Measurements from ENCODE around the gene STX17. TPM values are rescaled to one million over a fixed set of nuclear protein-coding genes. Genes with fewer than 3 reads are reported as not detected.

Gene STX17
- total RNA-seq, 1 experiment from 2014 or later = 21.4 TPM

DNA sequence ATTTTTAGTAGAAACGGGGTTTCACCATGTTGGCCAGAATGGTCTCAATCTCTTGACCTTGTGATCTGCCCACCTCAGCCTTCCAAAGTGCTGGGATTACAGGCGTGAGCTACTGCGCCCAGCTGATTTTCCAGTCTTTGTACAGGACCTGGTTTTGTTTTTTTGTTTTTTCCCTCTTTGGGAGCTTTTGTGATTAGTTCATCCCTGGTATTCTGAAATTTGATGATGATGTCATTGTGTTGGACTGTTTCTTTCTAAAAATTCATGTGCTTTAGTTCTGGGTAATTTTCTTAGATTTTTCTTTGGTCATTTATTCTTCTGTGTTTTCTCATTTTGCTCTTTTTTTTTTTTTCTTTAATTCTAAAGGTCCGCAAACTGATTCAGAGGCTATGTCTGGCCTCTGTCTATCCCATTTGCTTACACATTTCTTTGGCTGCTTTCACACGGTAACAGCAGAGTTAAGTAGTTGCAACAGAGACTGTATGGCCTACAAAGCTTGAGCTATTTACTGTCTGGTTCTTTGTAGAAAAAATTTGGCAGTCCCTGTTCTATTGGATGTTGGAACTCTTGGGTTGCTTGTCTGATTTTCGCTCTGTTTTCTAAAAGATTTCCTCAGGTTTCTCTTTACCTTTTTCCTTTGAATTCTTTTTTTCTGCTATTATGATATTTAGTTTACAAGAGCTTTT lies 24.8 kb downstream of the STX17 start:
- Histone ChIP-seq H3K9me3 (ENCODE audit: low read length) (no peaks in the 10 kb centered on the region), H3K4me1 (ENCODE audit: low read length) (no peaks in the 10 kb centered on the region), H2AFZ (ENCODE audit: low read length) (no peak overlapping the region), H4K20me1 (ENCODE audit: insufficient read depth, low read depth, low read length) (no peaks in the 10 kb centered on the region), H3K4me3 (ENCODE audit: low read length) (no peak overlapping the region), H3K27me3 (ENCODE audit: low read length) (no peaks in the 10 kb centered on the region), H3K36me3 (ENCODE audit: insufficient read depth, low read length) (0 out of 2 replicates have a peak, but pooled peaks cover 4% of the 10 kb centered on the region), H3K79me2 (ENCODE audit: low read length) (no peaks in the 10 kb centered on the region; the same call in 1 of the 2 replicates), H3K9ac (ENCODE audit: low read length) (no peak overlapping the region), H3K4me2 (ENCODE audit: low read depth, low read length, poor library complexity, severe bottlenecking) (no peak overlapping the region), H3K9me2 (replicated peaks; ENCODE audit: insufficient read depth, low read length) (no peaks in the 10 kb centered on the region), H3K27ac (ENCODE audit: low read length) (no peak overlapping the region)
- no peak for DNase-seq

DNA sequence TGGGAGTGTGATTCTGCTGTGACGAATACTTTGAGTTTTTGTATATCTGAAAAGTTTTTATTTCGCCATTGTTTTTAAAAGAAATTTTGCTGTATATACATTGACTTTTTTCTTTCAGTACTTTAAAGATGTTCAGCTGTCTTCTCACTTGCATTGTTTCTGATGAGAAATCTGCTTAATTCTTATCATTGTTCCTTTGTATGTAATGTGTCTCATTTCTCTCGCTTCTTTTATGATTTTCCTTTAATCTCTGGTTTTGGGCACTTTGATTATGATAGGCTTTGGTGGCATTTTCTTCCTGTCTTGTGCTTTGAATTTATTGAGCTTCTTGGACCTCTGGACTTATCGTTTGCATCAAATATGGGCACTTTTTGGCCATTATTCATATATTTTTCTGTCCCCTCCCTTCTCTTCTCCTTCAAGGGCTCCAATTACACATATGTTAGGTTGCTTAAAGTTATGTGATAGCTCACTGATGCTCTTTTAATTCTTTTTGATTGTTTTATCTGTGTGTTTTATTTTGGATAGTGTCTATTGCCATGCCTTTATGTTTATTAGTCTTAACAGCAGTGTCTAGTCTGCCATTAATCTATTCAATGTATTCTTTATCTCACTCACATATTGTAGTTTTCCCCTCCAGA lies 30.6 kb downstream of the STX17 start:
- Histone ChIP-seq H3K4me1 (ENCODE audit: low read length) (no peaks in the 10 kb centered on the region), H3K79me2 (ENCODE audit: low read length) (no peaks in the 10 kb centered on the region; the same call in none of the 2 replicates), H3K9me2 (replicated peaks; ENCODE audit: insufficient read depth, low read length) (no peaks in the 10 kb centered on the region), H4K20me1 (ENCODE audit: insufficient read depth, low read depth, low read length) (no peaks in the 10 kb centered on the region), H3K4me2 (ENCODE audit: low read depth, low read length, poor library complexity, severe bottlenecking) (no peak overlapping the region), H3K27me3 (ENCODE audit: low read length) (no peaks in the 10 kb centered on the region), H3K9ac (ENCODE audit: low read length) (no peak overlapping the region), H2AFZ (ENCODE audit: low read length) (no peak overlapping the region), H3K9me3 (ENCODE audit: low read length) (no peaks in the 10 kb centered on the region), H3K36me3 (ENCODE audit: insufficient read depth, low read length) (0 out of 2 replicates have a peak, but pooled peaks cover 6% of the 10 kb centered on the region), H3K4me3 (ENCODE audit: low read length) (no peak overlapping the region), H3K27ac (ENCODE audit: low read length) (no peak overlapping the region)
- DNase-seq = no peak

DNA sequence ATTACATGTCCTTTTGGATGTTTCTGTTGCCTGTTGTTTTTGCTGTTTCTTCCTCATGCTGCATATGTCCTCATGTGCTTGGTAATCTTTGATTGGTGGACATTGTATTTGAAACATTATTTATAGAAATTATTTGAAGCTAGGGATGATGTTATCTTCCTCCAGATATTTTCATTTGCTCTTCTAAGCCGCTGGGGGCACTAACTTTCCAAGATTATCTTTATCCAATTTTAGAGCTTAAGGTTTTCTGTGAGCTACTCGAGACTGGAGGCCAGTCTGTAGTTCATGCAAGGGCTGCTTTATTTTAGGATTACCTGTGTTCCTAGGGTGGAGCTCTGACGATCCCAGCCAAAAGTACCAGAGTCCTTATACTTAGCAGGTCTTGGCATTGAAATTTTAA lies 40.9 kb downstream of the STX17 start:
- no peaks in the 10 kb centered on the region for H3K9me2 ChIP-seq (replicated peaks; ENCODE audit: insufficient read depth, low read length)
- H3K79me2 ChIP-seq (ENCODE audit: low read length) = peaks cover 5% of the 10 kb centered on the region
- no peak overlapping the region for H3K27ac ChIP-seq (ENCODE audit: low read length)
- no peak for DNase-seq
- H2AFZ ChIP-seq (ENCODE audit: low read length) = no peak overlapping the region
- H3K9ac ChIP-seq (ENCODE audit: low read length) = no peak overlapping the region
- H3K27me3 ChIP-seq (ENCODE audit: low read length) = no peaks in the 10 kb centered on the region
- H3K4me3 ChIP-seq (ENCODE audit: low read length) = no peak overlapping the region
- no peaks in the 10 kb centered on the region for H3K4me1 ChIP-seq (ENCODE audit: low read length)
- peaks cover 12% of the 10 kb centered on the region; the same call in 1 of the 2 replicates for H3K36me3 ChIP-seq (ENCODE audit: insufficient read depth, low read length)
- H3K4me2 ChIP-seq (ENCODE audit: low read depth, low read length, poor library complexity, severe bottlenecking) = no peak overlapping the region
- no peaks in the 10 kb centered on the region for H4K20me1 ChIP-seq (ENCODE audit: insufficient read depth, low read depth, low read length)
- no peaks in the 10 kb centered on the region; the same call in 1 of the 2 replicates for H3K9me3 ChIP-seq (ENCODE audit: low read length)

DNA sequence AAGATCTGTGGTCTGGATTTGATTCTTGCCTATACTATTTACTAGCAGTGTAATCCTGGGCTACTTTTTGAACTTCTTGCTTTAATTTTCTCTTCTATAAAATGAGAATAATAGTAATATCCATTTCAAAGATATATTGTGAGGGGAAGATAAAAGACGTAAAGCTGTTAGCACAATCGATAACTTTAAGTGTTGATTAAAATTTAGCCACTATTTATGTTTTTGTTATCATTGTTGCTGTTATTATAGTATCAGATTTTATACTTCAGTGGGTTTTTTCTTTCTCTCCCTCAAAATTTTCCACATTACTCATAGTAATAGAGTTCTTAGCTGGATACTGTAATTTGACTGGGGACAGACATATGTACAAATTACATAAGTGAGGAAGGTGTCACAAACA lies 42.0 kb downstream of the STX17 start:
- Histone ChIP-seq H3K4me3 (ENCODE audit: low read length) (no peak overlapping the region), H3K4me2 (ENCODE audit: low read depth, low read length, poor library complexity, severe bottlenecking) (no peak overlapping the region), H3K36me3 (ENCODE audit: insufficient read depth, low read length) (peaks cover 12% of the 10 kb centered on the region; the same call in 1 of the 2 replicates), H3K4me1 (ENCODE audit: low read length) (peaks cover 1% of the 10 kb centered on the region), H3K9me2 (replicated peaks; ENCODE audit: insufficient read depth, low read length) (no peaks in the 10 kb centered on the region), H3K9ac (ENCODE audit: low read length) (no peak overlapping the region), H2AFZ (ENCODE audit: low read length) (no peak overlapping the region), H3K27ac (ENCODE audit: low read length) (no peak overlapping the region), H4K20me1 (ENCODE audit: insufficient read depth, low read depth, low read length) (no peaks in the 10 kb centered on the region), H3K27me3 (ENCODE audit: low read length) (no peaks in the 10 kb centered on the region), H3K9me3 (ENCODE audit: low read length) (no peaks in the 10 kb centered on the region; the same call in 1 of the 2 replicates), H3K79me2 (ENCODE audit: low read length) (peaks cover 5% of the 10 kb centered on the region)
- DNase-seq = no peak

DNA sequence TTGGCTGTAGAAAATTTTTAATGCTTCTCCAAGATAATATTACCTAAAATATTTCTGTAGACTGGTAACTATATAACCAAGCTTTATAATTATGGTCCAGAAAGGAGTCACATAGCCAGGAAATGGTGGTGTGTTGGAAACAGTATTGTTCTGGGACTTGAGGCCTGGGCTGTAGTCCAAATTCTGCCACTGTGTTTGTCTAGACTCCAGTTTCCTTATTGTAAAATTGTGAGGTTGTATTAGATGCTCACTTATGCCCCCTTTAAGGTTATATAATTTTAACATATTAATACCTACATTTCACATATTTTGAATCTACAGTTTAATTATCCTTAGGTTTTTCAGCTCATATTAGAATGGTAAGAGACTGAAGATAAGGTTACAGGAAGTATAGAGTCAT lies 42.4 kb downstream of the STX17 start:
- no peak overlapping the region for H3K9ac ChIP-seq (ENCODE audit: low read length)

DNA sequence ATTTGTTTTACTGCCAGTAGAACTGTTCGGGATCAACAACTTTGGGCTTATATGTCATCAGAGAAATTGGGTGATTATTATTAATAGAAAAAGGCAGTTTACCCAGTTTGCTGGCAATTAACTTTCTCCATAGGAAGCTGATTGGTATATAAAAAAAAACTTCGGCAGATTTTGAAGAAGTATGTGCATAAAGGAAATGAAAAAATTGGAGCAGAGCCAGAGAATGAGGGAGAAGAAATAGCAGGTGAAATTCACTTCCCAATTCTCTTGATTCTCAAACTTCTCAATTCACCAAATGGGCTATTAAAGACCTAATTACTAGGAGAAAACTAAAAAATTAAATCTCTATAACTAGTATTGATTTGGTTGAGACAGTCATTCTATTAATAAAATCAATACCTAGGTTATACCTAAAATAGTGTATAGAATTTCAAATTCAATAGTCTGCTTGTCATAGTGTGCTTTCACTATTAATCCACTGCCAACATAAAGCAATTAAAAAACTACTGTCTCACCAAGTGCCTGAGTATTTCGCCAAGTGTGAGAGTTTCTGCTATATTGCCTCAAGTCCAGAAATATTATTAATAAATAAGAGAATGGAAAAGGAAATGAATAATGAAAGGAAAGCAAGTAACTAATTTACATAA lies 47.5 kb downstream of the STX17 start:
- peaks cover 16% of the 10 kb centered on the region for H3K4me1 ChIP-seq (ENCODE audit: low read length)
- H3K27ac ChIP-seq (ENCODE audit: low read length) = no peak overlapping the region
- no peaks in the 10 kb centered on the region for H3K9me2 ChIP-seq (replicated peaks; ENCODE audit: insufficient read depth, low read length)
- H3K9me3 ChIP-seq (ENCODE audit: low read length) = no peaks in the 10 kb centered on the region; the same call in 1 of the 2 replicates
- DNase-seq = no peak
- no peaks in the 10 kb centered on the region for H3K79me2 ChIP-seq (ENCODE audit: low read length)
- H3K9ac ChIP-seq (ENCODE audit: low read length) = no peak overlapping the region
- H3K4me3 ChIP-seq (ENCODE audit: low read length) = no peak overlapping the region
- H3K4me2 ChIP-seq (ENCODE audit: low read depth, low read length, poor library complexity, severe bottlenecking) = peak overlapping the region; percentile 15
- H3K36me3 ChIP-seq (ENCODE audit: insufficient read depth, low read length) = peaks cover 12% of the 10 kb centered on the region; the same call in 1 of the 2 replicates
- H3K27me3 ChIP-seq (ENCODE audit: low read length) = no peaks in the 10 kb centered on the region
- no peak overlapping the region for H2AFZ ChIP-seq (ENCODE audit: low read length)
- no peaks in the 10 kb centered on the region for H4K20me1 ChIP-seq (ENCODE audit: insufficient read depth, low read depth, low read length)

More for the DNA sequence above, 42.4 kb downstream of the STX17 start:
- no peak for DNase-seq
- no peak overlapping the region for H3K4me3 ChIP-seq (ENCODE audit: low read length)
- no peak overlapping the region for H3K4me2 ChIP-seq (ENCODE audit: low read depth, low read length, poor library complexity, severe bottlenecking)
- no peak overlapping the region for H3K27ac ChIP-seq (ENCODE audit: low read length)
- H3K36me3 ChIP-seq (ENCODE audit: insufficient read depth, low read length) = peaks cover 12% of the 10 kb centered on the region; the same call in 1 of the 2 replicates
- peaks cover 5% of the 10 kb centered on the region for H3K79me2 ChIP-seq (ENCODE audit: low read length)
- no peaks in the 10 kb centered on the region for H4K20me1 ChIP-seq (ENCODE audit: insufficient read depth, low read depth, low read length)
- no peaks in the 10 kb centered on the region for H3K9me2 ChIP-seq (replicated peaks; ENCODE audit: insufficient read depth, low read length)
- no peaks in the 10 kb centered on the region; the same call in 1 of the 2 replicates for H3K9me3 ChIP-seq (ENCODE audit: low read length)
- no peak overlapping the region for H2AFZ ChIP-seq (ENCODE audit: low read length)
- H3K4me1 ChIP-seq (ENCODE audit: low read length) = peaks cover 5% of the 10 kb centered on the region
- H3K27me3 ChIP-seq (ENCODE audit: low read length) = no peaks in the 10 kb centered on the region

DNA sequence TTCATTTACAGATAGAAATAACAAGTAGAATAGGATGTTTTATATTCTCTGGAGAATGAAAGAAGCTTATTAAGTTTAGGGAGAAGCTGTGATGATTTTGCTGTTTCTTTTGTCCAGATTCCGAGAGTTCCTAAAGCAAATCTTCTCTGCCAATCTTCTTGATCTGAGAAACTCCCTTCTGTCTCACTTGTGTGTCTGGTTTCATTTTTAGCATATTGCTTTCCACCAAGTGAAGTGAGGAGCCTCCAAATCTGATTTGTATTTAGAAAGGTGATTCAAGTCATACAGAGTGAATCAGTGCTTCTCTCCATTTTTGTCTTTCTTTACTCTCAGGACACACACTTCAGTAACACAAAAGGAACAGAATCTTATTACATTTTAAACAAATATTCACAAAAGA lies 48.4 kb downstream of the STX17 start:
- H3K4me3 ChIP-seq (ENCODE audit: low read length) = no peak overlapping the region
- no peak for DNase-seq
- H3K9ac ChIP-seq (ENCODE audit: low read length) = no peak overlapping the region
- H3K4me1 ChIP-seq (ENCODE audit: low read length) = peaks cover 16% of the 10 kb centered on the region
- H3K36me3 ChIP-seq (ENCODE audit: insufficient read depth, low read length) = peaks cover 12% of the 10 kb centered on the region; the same call in 1 of the 2 replicates
- no peaks in the 10 kb centered on the region for H3K9me2 ChIP-seq (replicated peaks; ENCODE audit: insufficient read depth, low read length)
- H3K9me3 ChIP-seq (ENCODE audit: low read length) = no peaks in the 10 kb centered on the region; the same call in 1 of the 2 replicates
- H3K4me2 ChIP-seq (ENCODE audit: low read depth, low read length, poor library complexity, severe bottlenecking) = peak overlapping the region; percentile 15
- H3K79me2 ChIP-seq (ENCODE audit: low read length) = no peaks in the 10 kb centered on the region
- no peaks in the 10 kb centered on the region for H4K20me1 ChIP-seq (ENCODE audit: insufficient read depth, low read depth, low read length)
- H3K27ac ChIP-seq (ENCODE audit: low read length) = no peak overlapping the region
- no peaks in the 10 kb centered on the region for H3K27me3 ChIP-seq (ENCODE audit: low read length)
- no peak overlapping the region for H2AFZ ChIP-seq (ENCODE audit: low read length)

DNA sequence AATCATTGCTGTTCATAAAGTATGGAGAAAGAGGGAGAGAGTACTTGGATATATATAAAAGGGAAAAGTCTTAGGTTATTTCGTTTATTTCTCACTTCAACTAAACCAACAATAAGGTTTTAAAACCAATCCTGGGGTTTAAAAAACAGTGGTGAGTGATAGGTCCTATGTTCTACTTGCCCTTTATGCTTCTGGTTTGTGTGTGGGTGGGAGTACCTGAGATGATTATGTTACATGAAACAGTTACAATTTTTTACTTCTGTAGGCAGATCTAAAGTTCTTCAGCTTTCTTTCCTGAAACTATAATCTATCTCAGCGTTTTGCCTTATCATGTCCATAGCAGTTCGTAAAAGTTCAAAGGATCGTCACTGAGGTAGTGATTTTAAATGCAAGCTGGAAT lies 49.2 kb downstream of the STX17 start:
- DNase-seq = no peak
- Histone ChIP-seq H3K27me3 (ENCODE audit: low read length) (no peaks in the 10 kb centered on the region), H3K27ac (ENCODE audit: low read length) (no peak overlapping the region), H3K9ac (ENCODE audit: low read length) (no peak overlapping the region), H3K4me1 (ENCODE audit: low read length) (peaks cover 16% of the 10 kb centered on the region), H3K4me3 (ENCODE audit: low read length) (no peak overlapping the region), H3K36me3 (ENCODE audit: insufficient read depth, low read length) (peaks cover 12% of the 10 kb centered on the region; the same call in 1 of the 2 replicates), H2AFZ (ENCODE audit: low read length) (no peak overlapping the region), H3K4me2 (ENCODE audit: low read depth, low read length, poor library complexity, severe bottlenecking) (no peak overlapping the region), H3K9me3 (ENCODE audit: low read length) (no peaks in the 10 kb centered on the region; the same call in 1 of the 2 replicates), H3K9me2 (replicated peaks; ENCODE audit: insufficient read depth, low read length) (no peaks in the 10 kb centered on the region), H3K79me2 (ENCODE audit: low read length) (no peaks in the 10 kb centered on the region), H4K20me1 (ENCODE audit: insufficient read depth, low read depth, low read length) (no peaks in the 10 kb centered on the region)

Data from Karpas-422 (cell line).